Activated CD4-positive, alpha-beta T cell treated with anti-CD3 and anti-CD28 coated beads, Interleukin-2, amount 10 ng/mL, durations not matched to agents 7 days and 5 days (primary cell): ENCODE data around the gene C5orf22. TPM values are rescaled to one million over a fixed set of nuclear protein-coding genes. Genes with fewer than 3 reads are reported as not detected.
"Not testable (repeated sequence)": the region's sequence is repeated elsewhere in the genome, so short reads cannot be mapped to it uniquely, and the experiment has no call there.

Source experiments
- CTCF ChIA-PET: fragments of 350-600 bp; sonication (Branson Sonifier 250); formaldehyde crosslinking; loops from one replicate; lab custom pipeline; 2021; ENCODE audit warnings: antibody characterized with exemption; lab: Charles Lee
- POLR2A ChIA-PET: fragments of 350-600 bp; sonication (Branson Sonifier 250); formaldehyde crosslinking; loops from one replicate; lab custom pipeline; 2021; ENCODE audit warnings: antibody characterized with exemption; lab: Charles Lee
- DNase-seq: peaks from one replicate; pipeline ENCODE4 v3.0.0-alpha.2; 2020
- H3K27ac Mint-ChIP-seq: one replicate; pipeline ENCODE4 v1.8.0; 2021; ENCODE audit warnings: mild to moderate bottlenecking, moderate library complexity, mixed read lengths
- H3K27me3 Mint-ChIP-seq: one replicate; pipeline ENCODE4 v1.8.0; 2021; ENCODE audit warnings: mixed read lengths
- H3K36me3 Mint-ChIP-seq: one replicate; pipeline ENCODE4 v1.8.0; 2021; ENCODE audit warnings: low read depth, mixed read lengths
- H3K4me1 Mint-ChIP-seq: one replicate; pipeline ENCODE4 v1.8.0; 2021; ENCODE audit warnings: mixed read lengths
- H3K4me3 Mint-ChIP-seq: one replicate; pipeline ENCODE4 v1.8.0; 2021; ENCODE audit warnings: mild to moderate bottlenecking, moderate library complexity, mixed read lengths
- H3K9me3 Mint-ChIP-seq: one replicate; pipeline ENCODE4 v1.8.0; 2021; ENCODE audit warnings: mixed read lengths
- total RNA-seq, 2 experiments: library from RNA; stranded (reverse); gene quantifications; one replicate each; pipeline ENCODE4 v1.2.3, GENCODE V29; 2021

The C5orf22 gene
- total RNA-seq, 2 experiments from 2014 or later = 25.2 to 32.6 TPM

DNA sequence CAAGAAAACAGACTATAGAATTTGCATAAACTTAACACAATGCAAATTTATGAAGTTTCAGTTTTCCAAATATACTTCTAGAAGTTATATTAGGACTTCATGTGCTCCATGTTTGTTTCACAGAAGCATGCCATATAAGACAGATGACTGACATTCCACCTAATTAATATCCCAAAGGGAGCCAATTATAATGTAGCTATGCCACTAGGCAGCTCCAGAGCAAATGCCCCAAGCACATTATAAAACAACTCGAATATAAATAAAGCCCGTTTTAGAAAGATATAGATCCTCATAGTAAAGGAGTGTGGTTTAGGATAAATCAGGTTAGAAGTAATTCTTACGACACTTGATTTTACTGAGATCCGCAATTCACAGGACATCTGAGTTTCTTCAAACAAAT is 9.1 kb upstream of the C5orf22 start:
- H3K9me3 Mint-ChIP-seq = no peaks in the 10 kb centered on the region
- H3K4me3 Mint-ChIP-seq = no peak overlapping the region
- peaks cover 61% of the 10 kb centered on the region for H3K36me3 Mint-ChIP-seq
- POLR2A ChIA-PET = no interaction called here
- no peaks in the 10 kb centered on the region for H3K27me3 Mint-ChIP-seq
- no peak overlapping the region for H3K27ac Mint-ChIP-seq
- CTCF ChIA-PET = interaction anchor here (0.9 kb wide), 1 partner anchor 21 kb away, joined by 3 read pairs; no protein-coding TSS in a partner anchor
- peaks cover 9% of the 10 kb centered on the region for H3K4me1 Mint-ChIP-seq
- no peak for DNase-seq

DNA sequence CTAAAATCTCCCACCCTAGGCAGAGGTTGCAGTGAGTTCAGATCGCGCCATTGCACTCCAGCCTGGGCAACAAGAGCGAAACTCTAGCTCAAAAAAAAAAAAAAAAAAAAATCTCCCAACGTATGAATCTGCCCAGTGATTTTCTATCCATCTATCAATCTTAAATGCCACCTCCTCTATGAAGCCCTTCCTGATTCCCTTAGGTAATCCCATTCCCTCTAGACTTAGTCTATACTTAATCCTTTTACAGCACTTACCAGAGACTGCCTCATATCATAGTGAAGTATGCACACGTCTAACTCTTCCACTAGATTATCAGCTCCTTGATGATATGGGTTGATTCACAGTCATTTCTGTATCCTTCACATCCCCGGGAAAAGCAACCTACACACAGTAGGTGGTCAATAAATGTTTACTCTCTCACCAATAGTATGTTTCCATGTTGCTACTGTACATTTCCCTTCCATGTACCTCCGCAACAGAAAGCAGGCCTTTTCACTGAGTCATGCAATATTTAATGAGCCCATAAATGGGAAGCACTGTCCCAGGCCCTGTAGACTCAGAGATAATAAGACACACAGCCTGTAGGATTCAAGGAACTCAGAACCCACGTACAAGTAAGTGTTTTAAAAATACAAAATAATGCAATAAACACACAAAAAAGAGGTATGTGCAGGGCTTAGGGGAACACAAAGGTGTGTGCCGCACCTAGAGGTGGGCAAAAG is 1.4 kb upstream of the C5orf22 start:
- CTCF ChIA-PET = interaction anchor here (0.6 to 2.8 kb wide), 3 partner anchors 10 to 95 kb away, joined by 3 to 14 read pairs (median 10); no protein-coding TSS in a partner anchor
- Mint-ChIP-seq H3K27ac (peak overlapping the region; percentile 69), H3K4me3 (peak overlapping the region; percentile 82), H3K36me3 (peaks cover 60% of the 10 kb centered on the region), H3K4me1 (peaks cover 48% of the 10 kb centered on the region), H3K9me3 (no peaks in the 10 kb centered on the region), H3K27me3 (no peaks in the 10 kb centered on the region)
- no peak for DNase-seq
- POLR2A ChIA-PET = no interaction called here

DNA sequence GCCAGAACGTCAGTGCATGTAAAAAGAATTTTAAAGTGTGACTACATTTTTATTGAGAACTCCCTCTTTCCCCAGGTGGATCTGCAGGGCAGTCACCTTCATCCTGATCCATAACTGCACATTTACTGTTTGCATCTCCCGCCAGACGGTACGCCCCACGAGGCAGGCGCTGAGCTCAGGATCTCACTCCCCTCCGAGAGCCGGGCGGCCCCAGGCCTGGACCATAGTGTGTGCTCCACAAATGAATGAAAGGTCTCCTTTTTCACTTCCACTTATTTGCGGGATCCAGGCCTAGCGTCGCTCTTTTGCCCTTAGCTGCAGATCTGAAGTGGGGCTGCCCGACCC is 586 bp upstream of the C5orf22 start:
- DNase-seq = peak; percentile 34
- peaks cover 59% of the 10 kb centered on the region for H3K36me3 Mint-ChIP-seq
- H3K4me3 Mint-ChIP-seq = peak overlapping the region; percentile 82
- H3K9me3 Mint-ChIP-seq = no peaks in the 10 kb centered on the region
- no peaks in the 10 kb centered on the region for H3K27me3 Mint-ChIP-seq
- ChIA-PET CTCF (interaction anchor here (0.8 to 2.8 kb wide), 5 partner anchors 11 to 87 kb away, joined by 3 to 14 read pairs (median 3); no protein-coding TSS in a partner anchor), POLR2A (no interaction called here)
- peaks cover 50% of the 10 kb centered on the region for H3K4me1 Mint-ChIP-seq
- peak overlapping the region; percentile 94 for H3K27ac Mint-ChIP-seq

DNA sequence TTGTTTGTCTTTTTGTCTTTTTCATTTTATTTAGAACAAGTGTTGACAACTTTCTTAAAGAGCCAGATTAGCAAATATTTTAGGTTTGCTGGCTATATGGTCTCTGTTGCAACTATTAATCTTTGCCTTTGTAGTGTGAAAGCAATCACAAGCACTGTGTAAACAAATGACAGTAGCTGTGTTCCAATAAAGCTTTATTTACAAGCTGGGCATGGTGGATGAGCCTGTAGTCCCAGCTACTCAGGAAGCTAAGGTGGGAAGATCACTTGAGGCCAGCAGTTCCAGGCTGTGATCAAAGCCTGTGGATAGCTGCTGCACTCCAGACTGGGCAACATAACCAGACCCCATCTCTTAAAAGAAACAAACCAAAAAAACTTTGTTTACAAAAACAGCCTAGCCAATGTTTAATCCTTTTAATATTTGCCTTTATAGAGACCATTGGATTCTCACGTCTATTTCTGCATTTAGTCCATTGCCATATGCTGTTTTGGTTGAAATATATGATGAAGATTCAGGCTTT is 2.5 kb downstream of the C5orf22 start:
- H3K27ac Mint-ChIP-seq = no peak overlapping the region
- ChIA-PET CTCF (no interaction called here), POLR2A (no interaction called here)
- H3K4me3 Mint-ChIP-seq = no peak overlapping the region
- peaks cover 47% of the 10 kb centered on the region for H3K36me3 Mint-ChIP-seq
- H3K4me1 Mint-ChIP-seq = peaks cover 44% of the 10 kb centered on the region
- no peaks in the 10 kb centered on the region for H3K27me3 Mint-ChIP-seq
- DNase-seq = no peak
- no peaks in the 10 kb centered on the region for H3K9me3 Mint-ChIP-seq

DNA sequence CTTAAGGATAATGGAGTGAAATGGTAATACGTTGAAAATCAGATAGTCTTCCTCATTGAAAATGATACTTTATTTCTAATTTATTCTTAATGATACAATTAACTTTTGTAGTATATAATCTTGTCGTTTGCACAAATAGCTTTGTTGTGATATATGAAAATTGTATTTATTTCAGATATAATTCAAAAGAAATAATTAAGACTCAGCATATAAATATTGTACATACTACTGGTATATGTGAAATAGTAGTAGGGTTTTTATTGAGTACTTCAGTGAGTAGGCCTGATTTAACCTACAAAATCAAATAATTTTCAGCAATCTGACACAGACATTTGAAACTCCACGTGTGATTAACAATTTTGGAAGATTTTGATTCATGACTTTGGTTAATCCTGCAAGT is 4.8 kb downstream of the C5orf22 start:
- no peak for DNase-seq
- Mint-ChIP-seq H3K27me3 (no peaks in the 10 kb centered on the region), H3K9me3 (no peaks in the 10 kb centered on the region), H3K36me3 (peaks cover 47% of the 10 kb centered on the region), H3K4me1 (peaks cover 29% of the 10 kb centered on the region), H3K4me3 (no peak overlapping the region), H3K27ac (no peak overlapping the region)
- POLR2A ChIA-PET = no interaction called here
- CTCF ChIA-PET = no interaction called here

DNA sequence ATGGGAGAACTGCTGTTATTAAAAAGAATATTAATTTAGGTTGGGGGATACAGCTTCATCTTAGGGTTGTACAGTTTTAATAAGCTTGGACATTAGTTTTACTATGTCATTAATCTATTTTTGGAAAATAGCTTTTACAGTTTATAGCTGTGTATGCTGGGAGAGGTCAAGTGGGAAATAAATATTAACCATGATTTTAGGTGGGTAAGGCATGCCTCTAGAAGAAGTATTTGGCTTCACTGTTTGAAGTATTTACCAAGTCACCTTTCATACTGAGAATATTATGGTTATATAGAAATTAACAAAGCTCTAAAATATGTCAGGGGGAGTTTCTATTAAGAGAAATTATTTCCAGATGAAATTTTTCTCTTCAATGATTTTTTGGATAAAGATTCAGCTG is 5.2 kb downstream of the C5orf22 start:
- no peak for DNase-seq
- Mint-ChIP-seq H3K36me3 (peaks cover 52% of the 10 kb centered on the region), H3K9me3 (no peaks in the 10 kb centered on the region), H3K27ac (no peak overlapping the region), H3K4me1 (peaks cover 29% of the 10 kb centered on the region), H3K4me3 (no peak overlapping the region), H3K27me3 (no peaks in the 10 kb centered on the region)
- ChIA-PET CTCF (no interaction called here), POLR2A (no interaction called here)

DNA sequence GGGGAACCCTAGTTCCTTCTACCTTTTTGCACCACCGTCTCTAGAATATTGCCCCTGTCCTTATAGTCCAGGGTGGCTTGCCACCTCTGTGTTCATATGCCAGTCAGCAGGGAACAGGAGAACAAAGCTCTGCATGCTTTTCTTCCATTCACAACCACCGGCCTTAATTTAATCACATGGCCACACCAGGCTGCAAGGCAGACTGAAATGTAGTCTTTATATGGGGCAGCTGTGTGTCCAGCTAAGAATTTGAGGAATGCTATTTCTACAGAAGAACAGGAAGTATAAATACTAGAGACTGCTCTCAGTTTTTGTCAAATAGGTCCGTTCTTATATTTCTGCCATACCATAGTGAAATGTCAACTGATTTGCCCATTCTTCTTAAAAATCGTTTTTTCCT is 5.8 kb downstream of the C5orf22 start:
- peaks cover 57% of the 10 kb centered on the region for H3K36me3 Mint-ChIP-seq

DNA sequence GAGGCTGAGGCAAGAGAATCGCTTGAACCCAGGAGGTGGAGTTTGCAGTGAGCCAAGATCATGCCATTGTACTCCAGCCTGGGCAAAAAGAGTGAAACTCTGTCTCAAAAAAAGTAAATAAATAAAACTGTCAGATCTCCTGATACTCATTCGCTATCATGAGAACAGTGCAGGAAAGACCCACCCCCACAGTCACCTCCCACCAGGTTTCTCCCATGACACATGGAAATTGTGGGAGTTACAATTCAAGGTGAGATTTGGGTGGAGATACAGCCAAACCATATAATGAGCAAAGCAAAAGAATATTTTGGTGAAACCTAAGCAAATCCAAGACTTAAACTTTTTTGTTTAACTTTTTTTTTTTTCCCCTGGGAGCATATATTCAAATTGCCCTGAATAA is 17.0 kb downstream of the C5orf22 start:
- H3K36me3 Mint-ChIP-seq = peaks cover 72% of the 10 kb centered on the region
- H3K4me3 Mint-ChIP-seq, H3K27me3 Mint-ChIP-seq, DNase-seq, CTCF ChIA-PET, POLR2A ChIA-PET, H3K4me1 Mint-ChIP-seq, H3K27ac Mint-ChIP-seq, H3K9me3 Mint-ChIP-seq: not testable (repeated sequence)

More for the DNA sequence above, 5.8 kb downstream of the C5orf22 start:
- H3K9me3 Mint-ChIP-seq = no peaks in the 10 kb centered on the region
- peaks cover 29% of the 10 kb centered on the region for H3K4me1 Mint-ChIP-seq
- DNase-seq = no peak
- no peak overlapping the region for H3K4me3 Mint-ChIP-seq
- CTCF ChIA-PET = no interaction called here
- no peaks in the 10 kb centered on the region for H3K27me3 Mint-ChIP-seq
- H3K27ac Mint-ChIP-seq = no peak overlapping the region
- POLR2A ChIA-PET = no interaction called here

DNA sequence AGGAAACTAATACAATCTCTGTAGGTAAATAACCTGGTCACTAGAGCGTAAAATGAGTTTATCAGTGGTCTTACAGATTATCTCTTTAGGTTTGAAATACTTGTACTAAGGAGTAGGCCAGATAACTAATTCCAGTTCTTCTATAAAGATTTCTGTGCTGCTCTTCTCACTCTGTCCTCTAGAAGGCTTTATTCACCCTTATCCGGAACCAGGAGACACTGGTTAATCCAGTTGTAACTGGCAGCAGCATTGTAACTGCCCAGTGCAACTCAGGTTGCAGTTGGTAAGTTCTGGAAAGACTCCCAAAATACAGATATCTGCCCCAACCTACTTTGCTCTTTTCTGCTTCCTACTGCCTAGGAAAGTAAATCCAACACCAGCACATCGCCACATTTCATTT is 19.8 kb downstream of the C5orf22 start:
- no peaks in the 10 kb centered on the region for H3K27me3 Mint-ChIP-seq
- ChIA-PET POLR2A (no interaction called here), CTCF (no interaction called here)
- H3K4me3 Mint-ChIP-seq = no peak overlapping the region
- H3K36me3 Mint-ChIP-seq = peaks cover 66% of the 10 kb centered on the region
- peaks cover 2% of the 10 kb centered on the region for H3K9me3 Mint-ChIP-seq
- no peaks in the 10 kb centered on the region for H3K4me1 Mint-ChIP-seq
- H3K27ac Mint-ChIP-seq = no peak overlapping the region
- DNase-seq = no peak

DNA sequence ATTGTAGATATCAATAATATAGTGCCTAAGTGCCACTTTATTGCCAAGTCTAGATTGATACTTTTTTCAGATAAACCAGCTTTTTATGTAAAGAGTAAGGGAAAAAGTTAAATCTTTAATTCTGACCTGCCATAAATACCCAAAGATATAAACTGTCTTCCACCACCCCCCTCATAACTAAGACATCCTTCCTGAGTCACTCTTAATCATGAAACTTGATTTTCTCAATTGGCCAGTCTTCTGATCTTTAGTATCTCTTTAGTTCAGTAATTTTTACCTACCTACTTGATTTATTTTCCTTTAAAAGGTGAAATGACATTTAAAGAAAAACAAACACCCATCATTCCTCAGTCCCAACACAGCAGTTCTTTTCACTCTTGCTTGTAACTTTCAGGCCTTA is 21.8 kb downstream of the C5orf22 start:
- Mint-ChIP-seq H3K27me3 (no peaks in the 10 kb centered on the region), H3K27ac (no peak overlapping the region), H3K4me3 (no peak overlapping the region), H3K4me1 (no peaks in the 10 kb centered on the region), H3K9me3 (peaks cover 2% of the 10 kb centered on the region), H3K36me3 (peaks cover 50% of the 10 kb centered on the region)
- POLR2A ChIA-PET = no interaction called here
- CTCF ChIA-PET = no interaction called here
- no peak for DNase-seq

DNA sequence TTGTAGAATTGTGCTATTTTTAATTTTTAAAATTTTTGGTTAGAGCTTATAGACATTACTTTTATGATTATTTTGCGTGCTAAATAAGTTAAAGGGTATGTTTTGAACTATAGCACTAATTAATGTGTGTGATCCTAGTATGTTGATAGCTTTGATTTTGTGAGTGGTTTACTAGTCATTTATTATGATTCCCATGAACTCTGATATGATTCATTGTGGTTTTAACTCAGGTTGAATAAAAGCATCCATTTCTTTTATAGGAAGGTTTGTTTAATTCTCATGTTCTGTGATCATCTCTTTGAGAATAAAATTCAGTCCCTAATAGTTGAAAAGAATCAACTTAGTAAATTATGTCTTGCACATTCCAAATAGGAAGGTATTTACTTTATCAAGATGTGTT is 22.5 kb downstream of the C5orf22 start:
- DNase-seq = no peak
- Mint-ChIP-seq H3K4me3 (no peak overlapping the region), H3K27ac (no peak overlapping the region), H3K36me3 (peaks cover 46% of the 10 kb centered on the region), H3K9me3 (peaks cover 2% of the 10 kb centered on the region), H3K27me3 (no peaks in the 10 kb centered on the region), H3K4me1 (no peaks in the 10 kb centered on the region)
- CTCF ChIA-PET = interaction anchor here (1.1 kb wide), 1 partner anchor 23 kb away, joined by 3 read pairs; the partner anchor contains the start of genes C5orf22 and DROSHA
- POLR2A ChIA-PET = no interaction called here

DNA sequence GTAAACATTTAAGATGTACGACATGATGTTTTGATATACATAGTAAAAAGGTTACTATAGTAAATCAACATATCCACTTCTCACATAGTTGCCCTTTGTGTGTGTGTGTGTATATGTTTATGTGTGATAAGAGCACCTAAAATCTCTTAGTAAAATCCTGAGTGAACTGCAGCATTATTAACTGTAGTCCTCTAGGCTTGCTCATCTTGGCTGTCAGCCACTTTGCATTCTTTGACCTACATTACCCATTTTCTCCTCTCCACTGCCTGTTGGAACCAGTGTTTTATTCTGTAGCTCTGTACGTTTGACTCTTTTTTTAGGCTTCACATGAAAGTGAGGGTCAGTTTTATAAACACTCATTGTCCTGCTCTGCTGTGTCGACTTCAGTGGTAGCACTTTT is 24.4 kb downstream of the C5orf22 start:
- Mint-ChIP-seq H3K9me3 (peaks cover 2% of the 10 kb centered on the region), H3K27ac (no peak overlapping the region), H3K27me3 (no peaks in the 10 kb centered on the region), H3K4me3 (no peak overlapping the region), H3K36me3 (peaks cover 38% of the 10 kb centered on the region), H3K4me1 (no peaks in the 10 kb centered on the region)
- no peak for DNase-seq
- POLR2A ChIA-PET = no interaction called here
- CTCF ChIA-PET = no interaction called here

DNA sequence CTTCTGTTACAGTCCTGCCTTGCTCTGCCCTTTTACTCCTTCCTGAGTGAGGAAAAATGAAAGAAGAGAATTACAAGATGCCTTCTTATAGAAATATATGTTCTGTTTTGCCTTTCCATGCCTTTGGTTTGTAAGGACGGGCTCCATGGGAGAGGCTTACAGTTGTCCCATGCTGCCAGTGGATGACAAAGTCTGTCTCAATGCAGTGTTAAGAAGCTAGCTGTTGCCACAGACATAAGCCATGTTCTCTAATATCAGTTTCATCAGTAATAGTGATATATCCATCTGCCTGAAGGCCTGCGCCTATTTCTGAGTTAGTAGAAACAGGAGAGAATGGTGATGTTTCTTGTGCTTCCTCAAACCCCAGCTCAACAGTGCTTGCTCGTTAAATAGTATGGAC is 27.8 kb downstream of the C5orf22 start:
- Mint-ChIP-seq H3K27me3 (no peaks in the 10 kb centered on the region), H3K4me1 (no peaks in the 10 kb centered on the region), H3K36me3 (peaks cover 14% of the 10 kb centered on the region), H3K4me3 (no peak overlapping the region), H3K27ac (no peak overlapping the region), H3K9me3 (peaks cover 6% of the 10 kb centered on the region)
- ChIA-PET POLR2A (no interaction called here), CTCF (interaction anchor here (0.6 kb wide), 1 partner anchor 230 kb away, joined by 5 read pairs; no protein-coding TSS in a partner anchor)
- DNase-seq = no peak
